ENCODE data around the gene KCNMA1.

- no peak for TF ChIP-seq CTCF (IDR thresholded peaks at IDR 0.05; ENCODE audit: low read depth, low read length)
- no peak for TF ChIP-seq POLR2A (IDR thresholded peaks at IDR 0.05; ENCODE audit: extremely low read depth, insufficient read length)
Measured at GRCh38 chr10:77349226-77349625, 288.4 kb downstream of the KCNMA1 start.

All from NB4 (cell line).